ENCODE measurements around the gene WRNIP1. TPM values are rescaled to one million over a fixed set of nuclear protein-coding genes. Genes with fewer than 3 reads are reported as not detected.

WRNIP1 gene
- total RNA-seq, 1 experiment from 2014 or later, result 36.3 TPM

- TF ChIP-seq PRRX2 (CRISPR knock-in tag; IDR thresholded peaks at IDR 0.05) (no peak), ZNF512 (CRISPR knock-in tag; IDR thresholded peaks at IDR 0.05; ENCODE audit: borderline replicate concordance) (no peak), RORB (CRISPR knock-in tag; IDR thresholded peaks at IDR 0.05) (no peak)
These were observed 11.4 kb upstream of the WRNIP1 start (continued) for GRCh38 chr6:2753743-2754142.

GRCh38 chr6:2754393-2754792 lies 10.8 kb upstream of the WRNIP1 start:
- H3K36me3 Mint-ChIP-seq, result no peaks in the 10 kb centered on the region
- POLR2A ChIA-PET, result no interaction called here
- no peaks in the 10 kb centered on the region for H3K27me3 Mint-ChIP-seq (ENCODE audit: low read depth)
- 0 out of 2 replicates have a peak, but pooled peaks cover 3% of the 10 kb centered on the region for H3K4me1 Mint-ChIP-seq
- peaks cover under 1% of the 10 kb centered on the region; the same call in 1 of the 2 replicates for H3K9me3 Mint-ChIP-seq
- no peak overlapping the region for H3K27ac Mint-ChIP-seq
- no peak overlapping the region for H3K4me3 Mint-ChIP-seq
- no peak for TF ChIP-seq ZNF121 (CRISPR knock-in tag; IDR thresholded peaks at IDR 0.05)
- TF ChIP-seq GRHL2 (CRISPR knock-in tag; IDR thresholded peaks at IDR 0.05; ENCODE audit: insufficient replicate concordance, severe bottlenecking), result no peak
- TF ChIP-seq ZNF396 (CRISPR knock-in tag; IDR thresholded peaks at IDR 0.05; ENCODE audit: borderline replicate concordance), result no peak
- no peak for TF ChIP-seq MAX (CRISPR knock-in tag; IDR thresholded peaks at IDR 0.05)
- TF ChIP-seq CBFB (CRISPR knock-in tag; IDR thresholded peaks at IDR 0.05; ENCODE audit: low read depth), result no peak
- TF ChIP-seq ZNF671 (CRISPR knock-in tag; IDR thresholded peaks at IDR 0.05), result no peak
- TF ChIP-seq NFATC4 (CRISPR knock-in tag; IDR thresholded peaks at IDR 0.05), result no peak
- TF ChIP-seq FOXP1 (CRISPR knock-in tag; IDR thresholded peaks at IDR 0.05; ENCODE audit: borderline replicate concordance), result no peak
- no peak for TF ChIP-seq NR2C2 (CRISPR knock-in tag; IDR thresholded peaks at IDR 0.05)
- no peak for TF ChIP-seq ZNF532 (CRISPR knock-in tag; IDR thresholded peaks at IDR 0.05; ENCODE audit: borderline replicate concordance)
- TF ChIP-seq IRF1 (CRISPR knock-in tag; IDR thresholded peaks at IDR 0.05), result no peak
- TF ChIP-seq ZNF317 (CRISPR knock-in tag; IDR thresholded peaks at IDR 0.05; ENCODE audit: borderline replicate concordance, low read depth), result no peak
- TF ChIP-seq NR3C1 (CRISPR knock-in tag; conservative IDR thresholded peaks at IDR 0.05; ENCODE audit: low read depth), result no peak
- TF ChIP-seq NFE2L1 (CRISPR knock-in tag; IDR thresholded peaks at IDR 0.05), result no peak
- no peak for TF ChIP-seq ZNF423 (CRISPR knock-in tag; IDR thresholded peaks at IDR 0.05)
- no peak for TF ChIP-seq MXD4 (CRISPR knock-in tag; IDR thresholded peaks at IDR 0.05; ENCODE audit: borderline replicate concordance)
- no peak for TF ChIP-seq HMGA2 (CRISPR knock-in tag; IDR thresholded peaks at IDR 0.05)
- TF ChIP-seq NFYB (CRISPR knock-in tag; conservative IDR thresholded peaks at IDR 0.05; ENCODE audit: low read depth), result no peak
- no peak for TF ChIP-seq ESRRA (CRISPR knock-in tag; IDR thresholded peaks at IDR 0.05; ENCODE audit: borderline replicate concordance)
- CTCF ChIA-PET, result interaction anchor here (1.0 kb wide), 1 partner anchor 16 kb away, joined by 3 read pairs; no protein-coding TSS in a partner anchor
- DNase-seq (ENCODE audit: low spot score), result no peak
- no peak for ATAC-seq

All from WTC11 (cell line).